HepG2 (cell line): ENCODE measurements around the gene MORF4L1. TPM values are rescaled to one million over a fixed set of nuclear protein-coding genes. Genes with fewer than 3 reads are reported as not detected.
"Not testable (repeated sequence)": the region's sequence is repeated elsewhere in the genome, so short reads cannot be mapped to it uniquely, and the experiment has no call there.

Source experiments
- ATAC-seq: fragments of 200-7000 bp; cut with Tn5 transposase; 3 replicates; pipeline ENCODE4 v1.9.1; 2020; ENCODE audit warnings: mild to moderate bottlenecking, moderate library complexity
- BruUV-seq: library from RNA; stranded (reverse); fragments of 400-500 nt; replicated peaks from 2 replicates; lab custom pipeline; 2021; lab: Mats Ljungman, UMichigan
- CTCF ChIA-PET: fragments of 300-600 bp; formaldehyde crosslinking; extraction: SDS; loops from one replicate; lab custom pipeline; 2021; ENCODE audit warnings: low total read pairs, inconsistent platforms, low intra/inter-chr PET ratio; lab: Yijun Ruan, JAX
- POLR2A ChIA-PET: fragments of 350-600 bp; sonication (Branson Sonifier 250); formaldehyde crosslinking; loops from one replicate; lab custom pipeline; 2020; ENCODE audit warnings: antibody characterized with exemption, inconsistent platforms; lab: Yijun Ruan, JAX
- DNase-seq: peaks from one replicate; pipeline ENCODE4 v3.0.0-alpha.2; 2015; ENCODE audit warnings: low spot score
- FAIRE-seq: peaks from 3 replicates; lab custom pipeline; 2011; peaks lifted over from hg19 to GRCh38; lab: Jason Lieb, UNC
- H2AFZ ChIP-seq: one replicate; pipeline ENCODE4 v1.6.1; 2011; ENCODE audit warnings: low read length, inconsistent platforms
- H3K27ac ChIP-seq: fragments of 300-600 bp; 3 replicates; pipeline ENCODE4 v1.8.0; 2011; ENCODE audit warnings: mixed run types, mild to moderate bottlenecking, mixed read lengths, low read length, inconsistent platforms; ENCODE audit not compliant: insufficient read depth; ENCODE audit errors: extremely low read length
- H3K27me3 ChIP-seq, 2 experiments: fragments of 200-600 bp in 1 of 2; 2 replicates in 1 of 2; 3 replicates in 1 of 2; pipeline versions ENCODE4 v1.6.0 to v1.8.0; 2011; ENCODE audit warnings: low read length in 2 of 2, mild to moderate bottlenecking in 2 of 2, moderate library complexity in 2 of 2, inconsistent platforms in 1 of 2; ENCODE audit not compliant: insufficient read depth in 2 of 2, control insufficient read depth in 1 of 2
- H3K36me3 ChIP-seq, 2 experiments: fragments of 200-600 bp in 1 of 2; replicated peaks in 1 of 2; 2 replicates in 1 of 2; 3 replicates in 1 of 2; pipeline versions ENCODE4 v1.5.1 to v1.8.0; 2011; ENCODE audit warnings: low read length in 2 of 2, inconsistent platforms in 1 of 2; ENCODE audit not compliant: insufficient read depth in 2 of 2, control insufficient read depth in 1 of 2
- H3K4me1 ChIP-seq: 2 replicates; pipeline ENCODE4 v1.5.1; 2012; ENCODE audit warnings: low read length, inconsistent platforms; ENCODE audit not compliant: insufficient read depth
- H3K4me2 ChIP-seq: 2 replicates; pipeline ENCODE4 v1.6.0; 2011; ENCODE audit warnings: low read depth, low read length, inconsistent platforms
- H3K4me3 ChIP-seq, 3 experiments: fragments of 200-600 bp in 1 of 3; sonication (generic), shearing (Covaris generic) in 1 of 3; replicated peaks in 1 of 3; 2 replicates each; pipeline ENCODE4 v1.5.1; 2011 to 2016; ENCODE audit warnings: low read length in 3 of 3, inconsistent platforms in 2 of 3, low read depth in 2 of 3, mild to moderate bottlenecking in 2 of 3, control low read depth in 1 of 3, mixed read lengths in 1 of 3; ENCODE audit not compliant: insufficient read depth in 1 of 3
- H3K79me2 ChIP-seq: one replicate; pipeline ENCODE4 v1.6.1; 2011; ENCODE audit warnings: low read length, inconsistent platforms; ENCODE audit not compliant: insufficient read depth
- H3K9ac ChIP-seq: 2 replicates; pipeline ENCODE4 v1.6.0; 2011; ENCODE audit warnings: mild to moderate bottlenecking, low read depth, low read length, inconsistent platforms; ENCODE audit not compliant: insufficient read depth
- H3K9me3 ChIP-seq: 2 replicates; pipeline ENCODE4 v1.5.1; 2012; ENCODE audit warnings: mild to moderate bottlenecking, low read length
- H4K20me1 ChIP-seq: 2 replicates; pipeline ENCODE4 v1.6.0; 2011; ENCODE audit warnings: inconsistent platforms, mild to moderate bottlenecking, low read length, moderate library complexity; ENCODE audit not compliant: insufficient read depth
- ARID3A ChIP-seq: IDR thresholded peaks from 2 replicates; pipeline ENCODE4 v1.6.1; 2012; ENCODE audit warnings: low read depth, low read length, improper control_type of control experiment
- ASH2L ChIP-seq: fragments of 300-600, 200-600 bp; sonication (generic); IDR thresholded peaks from 2 replicates; pipeline ENCODE4 v1.7.0; 2017; ENCODE audit warnings: low read depth, mild to moderate bottlenecking, moderate library complexity, mixed read lengths, low read length; ENCODE audit not compliant: insufficient read length
- GFI1 ChIP-seq: sonication (generic); formaldehyde crosslinking; IDR thresholded peaks from 2 replicates; pipeline ENCODE4 v1.5.0; 2020; ENCODE audit warnings: missing genetic modification reagents, mild to moderate bottlenecking, borderline replicate concordance
- HOXA3 ChIP-seq: sonication (generic); formaldehyde crosslinking; IDR thresholded peaks from 2 replicates; pipeline ENCODE4 v1.5.0; 2020; ENCODE audit warnings: missing genetic modification reagents
- KDM2A ChIP-seq: sonication (generic); formaldehyde crosslinking; IDR thresholded peaks from 2 replicates; pipeline ENCODE4 v1.4.0; 2020; ENCODE audit warnings: low read depth, missing genetic modification reagents, borderline replicate concordance
- NCOR1 ChIP-seq: fragments of 200-600 bp; sonication (generic); IDR thresholded peaks from 2 replicates; pipeline ENCODE4 v1.7.0; 2017; ENCODE audit warnings: antibody characterized with exemption, low read length, borderline replicate concordance
- SOX13 ChIP-seq, 3 experiments: fragments of 450-650 bp in 1 of 3; sonication (generic) in 1 of 3; formaldehyde crosslinking in 1 of 3; IDR thresholded peaks in 2 of 3; conservative IDR thresholded peaks in 1 of 3; 2 replicates each; pipeline versions ENCODE4 v1.5.0 to v1.6.1; 2016 to 2020; ENCODE audit warnings: antibody characterized with exemption in 1 of 3, mild to moderate bottlenecking in 1 of 3, missing compliant biosample characterization in 1 of 3, missing genetic modification reagents in 1 of 3, moderate library complexity in 1 of 3
- ZBTB44 ChIP-seq: sonication (generic); formaldehyde crosslinking; IDR thresholded peaks from 2 replicates; pipeline ENCODE4 v1.4.0; 2020; ENCODE audit warnings: missing genetic modification reagents
- ZMYM2 ChIP-seq: sonication (generic); formaldehyde crosslinking; IDR thresholded peaks from 2 replicates; pipeline ENCODE4 v1.8.0; 2022; ENCODE audit warnings: mild to moderate bottlenecking, missing genetic modification reagents
- ZNF121 ChIP-seq: sonication (generic); formaldehyde crosslinking; IDR thresholded peaks from 2 replicates; pipeline ENCODE4 v1.5.0; 2020; ENCODE audit warnings: mild to moderate bottlenecking, missing genetic modification reagents
- ZSCAN29 ChIP-seq: sonication (generic); formaldehyde crosslinking; conservative IDR thresholded peaks from 2 replicates; pipeline ENCODE4 v1.4.0; 2020; ENCODE audit warnings: mild to moderate bottlenecking, missing genetic modification reagents
- WGBS: methylation state at CpG from one replicate; pipeline ENCODE4 v1.1.6; 2017; ENCODE audit warnings: low lambda C conversion rate; 5-methylcytosine and 5-hydroxymethylcytosine counted together
- in situ Hi-C: cut with HindIII; loops from 2 replicates; pipeline ENCODE4 v1.10.0; 2017; ENCODE audit warnings: low pct_unique_long_range_greater_than_20kb; ENCODE audit not compliant: extremely low pct_ligation_motif_present
- intact Hi-C: fragments of 100-400 bp; cut with micrococcal nuclease; formaldehyde crosslinking; loops from one replicate; pipeline ENCODE4 v1.10.0; 2022; ENCODE audit not compliant: unreplicated experiment
- polyA plus RNA-seq, 8 experiments: library from polyadenylated mRNA; depleted of rRNA in 3 of 8; stranded (reverse) in 7 of 8; unstranded in 1 of 8; fragments of >200 nt; fragmentation: Illumina TruSeq in 4 of 8; extraction: Trizol in 4 of 8; gene quantifications; 2 replicates each; pipeline versions ENCODE4 v1.2.1 to v1.2.3, GENCODE V29; 2011 to 2016; ENCODE audit warnings: low read depth in 4 of 8, missing spikeins in 1 of 8, mixed read lengths in 1 of 8; ENCODE audit not compliant: insufficient read depth in 1 of 8
- total RNA-seq, 5 experiments: library from RNA; depleted of rRNA; stranded (reverse); fragments of >200 nt; fragmentation: Illumina TruSeq; extraction: Trizol; gene quantifications; 2 replicates each; pipeline ENCODE4 v1.2.3, GENCODE V29; 2016; ENCODE audit warnings: low read depth in 1 of 5

The MORF4L1 gene
- total and polyA plus RNA-seq, 2 of the 13 experiments (the other 11 are each of a cell fraction or from before 2014, with no cell fraction given) = 218 to 219 TPM

GRCh38 chr15:78868366-78868765, 4.3 kb upstream of the MORF4L1 start:
- in situ Hi-C loops (no loop called here), intact Hi-C loops (no loop called here)
- no peak overlapping the region for H3K4me2 ChIP-seq
- CTCF ChIA-PET = no interaction called here
- H3K36me3 ChIP-seq = no peaks in the 10 kb centered on the region
- BruUV-seq = no TSS peak
- ATAC-seq (no peak), DNase-seq (no peak), FAIRE-seq (no peak)
- no peak overlapping the region for H3K4me3 ChIP-seq
- peaks cover 27% of the 10 kb centered on the region for H3K4me1 ChIP-seq
- H3K9ac ChIP-seq = no peak overlapping the region
- POLR2A ChIA-PET = no interaction called here
- H3K27ac ChIP-seq = no peak overlapping the region
- H3K27me3 ChIP-seq = peaks cover 0 to 3% of the 10 kb centered on the region in 2 experiments; a peak in 2 of 5 replicates
- no peak for TF ChIP-seq ZBTB44 (CRISPR knock-in tag)
- peak; percentile 73 for TF ChIP-seq ZNF121 (CRISPR knock-in tag)
- H3K9me3 ChIP-seq = no peaks in the 10 kb centered on the region
- H4K20me1 ChIP-seq = no peaks in the 10 kb centered on the region
- H3K79me2 ChIP-seq = peaks cover 10% of the 10 kb centered on the region
- H2AFZ ChIP-seq = no peak overlapping the region
- 69% methylated on average over 3 of the region's 3 CpGs for WGBS

GRCh38 chr15:78871483-78872127, 1.1 kb upstream of the MORF4L1 start:
- H4K20me1 ChIP-seq = peaks cover 31% of the 10 kb centered on the region
- POLR2A ChIA-PET = interaction anchor here (0.7 to 3.1 kb wide), 2 partner anchors 12 to 117 kb away, joined by 3 to 9 read pairs; no protein-coding TSS in a partner anchor
- peak overlapping the region; percentile 49 for H3K9ac ChIP-seq
- WGBS = 38% methylated on average over 21 of the region's 24 CpGs
- intact Hi-C loops; in situ Hi-C loops; H3K9me3 ChIP-seq; H3K27me3 ChIP-seq; BruUV-seq; CTCF ChIA-PET; H3K36me3 ChIP-seq; TF ChIP-seq SOX13 (IDR thresholded peaks at IDR 0.05): not testable (repeated sequence)
- peak overlapping the region; percentile 90 for H2AFZ ChIP-seq
- H3K4me3 ChIP-seq = peak overlapping the region; percentile 0 to 68 (median 22); a peak in 4 of 6 replicates
- H3K4me1 ChIP-seq = peaks cover 40% of the 10 kb centered on the region
- ATAC-seq (peak; percentile 5; the same call in 1 of the 3 replicates), DNase-seq (peak; percentile 68), FAIRE-seq (peak; percentile 56)
- peaks cover 42% of the 10 kb centered on the region for H3K79me2 ChIP-seq
- peak overlapping the region; percentile 89 for H3K4me2 ChIP-seq
- peak overlapping the region; percentile 75 for H3K27ac ChIP-seq
- TF ChIP-seq ZSCAN29 (CRISPR knock-in tag) (0 out of 2 replicates have a peak, but pooled peaks have one; percentile 22), ARID3A (peak; percentile 31; the same call in 1 of the 2 replicates), ASH2L (peak; percentile 30), NCOR1 (peak; percentile 75), HOXA3 (CRISPR knock-in tag) (peak; percentile 26; the same call in 1 of the 2 replicates), ZMYM2 (CRISPR knock-in tag) (peak; percentile 66; the same call in 1 of the 2 replicates), SOX13 (CRISPR knock-in tag; conservative IDR thresholded peaks at IDR 0.05 in 1 of 2, IDR thresholded peaks at IDR 0.05 in 1 of 2) (peak in 1 of 2 experiments; percentile 61; a peak in 2 of 4 replicates), KDM2A (CRISPR knock-in tag) (peak; percentile 21; the same call in 1 of the 2 replicates), GFI1 (CRISPR knock-in tag) (peak; percentile 50; the same call in 1 of the 2 replicates)
